WTC11 (cell line): ENCODE data around the gene SLC22A4.
A peak's percentile ranks its signal among the peaks of the same experiment; 100 is the strongest.

ENCODE experiments used
- CTCF ChIP-seq: fragments of 200-600 bp; IDR thresholded peaks from 2 replicates; pipeline ENCODE4 v1.8.0; 2022; ENCODE audit warnings: antibody characterized with exemption
- FOXP1 ChIP-seq: sonication (generic); formaldehyde crosslinking; IDR thresholded peaks from 2 replicates; pipeline ENCODE4 v1.8.0; 2022; ENCODE audit warnings: missing genetic modification reagents, mild to moderate bottlenecking, moderate library complexity, borderline replicate concordance
- MAX ChIP-seq: sonication (generic); formaldehyde crosslinking; IDR thresholded peaks from 2 replicates; pipeline ENCODE4 v1.8.0; 2022; ENCODE audit warnings: mild to moderate bottlenecking, missing genetic modification reagents
- MXD4 ChIP-seq: fragments of 250-450 bp; sonication (Bioruptor Pico); IDR thresholded peaks from 2 replicates; pipeline ENCODE4 v1.8.0; 2021; ENCODE audit warnings: mild to moderate bottlenecking, moderate library complexity, borderline replicate concordance
- MYBL2 ChIP-seq: sonication (generic); formaldehyde crosslinking; IDR thresholded peaks from 2 replicates; pipeline ENCODE4 v1.8.1; 2023; ENCODE audit warnings: mild to moderate bottlenecking, moderate library complexity, missing genetic modification reagents
- USF2 ChIP-seq: sonication (generic); formaldehyde crosslinking; IDR thresholded peaks from 2 replicates; pipeline ENCODE4 v1.8.1; 2023; ENCODE audit warnings: mild to moderate bottlenecking, missing genetic modification reagents, moderate library complexity
- ZBTB21 ChIP-seq: sonication (generic); formaldehyde crosslinking; IDR thresholded peaks from 2 replicates; pipeline ENCODE4 v1.8.1; 2023; ENCODE audit warnings: mild to moderate bottlenecking, missing genetic modification reagents, borderline replicate concordance
- ZNF416 ChIP-seq: fragments of 250-450 bp; sonication (Bioruptor Pico); IDR thresholded peaks from 2 replicates; pipeline ENCODE4 v1.9.0; 2021; ENCODE audit warnings: mild to moderate bottlenecking, inconsistent platforms
- TF ChIP-seq, protein P1 (sequence below): sonication (generic); formaldehyde crosslinking; IDR thresholded peaks from 2 replicates; pipeline ENCODE4 v1.8.1; 2022; ENCODE audit warnings: mild to moderate bottlenecking, moderate library complexity, missing genetic modification reagents
- TF ChIP-seq, protein P2 (sequence below): sonication (generic); formaldehyde crosslinking; IDR thresholded peaks from 2 replicates; pipeline ENCODE4 v1.8.1; 2022; ENCODE audit warnings: low read depth, missing genetic modification reagents, borderline replicate concordance

- TF ChIP-seq CTCF (no peak), USF2 (CRISPR knock-in tag) (no peak), MXD4 (CRISPR knock-in tag) (no peak), FOXP1 (CRISPR knock-in tag) (0 out of 2 replicates have a peak, but pooled peaks have one; percentile 35), MYBL2 (CRISPR knock-in tag) (no peak), MAX (no peak), ZNF416 (CRISPR knock-in tag) (no peak), ZBTB21 (CRISPR knock-in tag) (no peak)
- TF ChIP-seq, protein P1, sequence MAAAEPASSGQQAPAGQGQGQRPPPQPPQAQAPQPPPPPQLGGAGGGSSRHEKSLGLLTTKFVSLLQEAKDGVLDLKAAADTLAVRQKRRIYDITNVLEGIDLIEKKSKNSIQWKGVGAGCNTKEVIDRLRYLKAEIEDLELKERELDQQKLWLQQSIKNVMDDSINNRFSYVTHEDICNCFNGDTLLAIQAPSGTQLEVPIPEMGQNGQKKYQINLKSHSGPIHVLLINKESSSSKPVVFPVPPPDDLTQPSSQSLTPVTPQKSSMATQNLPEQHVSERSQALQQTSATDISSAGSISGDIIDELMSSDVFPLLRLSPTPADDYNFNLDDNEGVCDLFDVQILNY (CRISPR knock-in tag): no peak
- TF ChIP-seq, protein P2, sequence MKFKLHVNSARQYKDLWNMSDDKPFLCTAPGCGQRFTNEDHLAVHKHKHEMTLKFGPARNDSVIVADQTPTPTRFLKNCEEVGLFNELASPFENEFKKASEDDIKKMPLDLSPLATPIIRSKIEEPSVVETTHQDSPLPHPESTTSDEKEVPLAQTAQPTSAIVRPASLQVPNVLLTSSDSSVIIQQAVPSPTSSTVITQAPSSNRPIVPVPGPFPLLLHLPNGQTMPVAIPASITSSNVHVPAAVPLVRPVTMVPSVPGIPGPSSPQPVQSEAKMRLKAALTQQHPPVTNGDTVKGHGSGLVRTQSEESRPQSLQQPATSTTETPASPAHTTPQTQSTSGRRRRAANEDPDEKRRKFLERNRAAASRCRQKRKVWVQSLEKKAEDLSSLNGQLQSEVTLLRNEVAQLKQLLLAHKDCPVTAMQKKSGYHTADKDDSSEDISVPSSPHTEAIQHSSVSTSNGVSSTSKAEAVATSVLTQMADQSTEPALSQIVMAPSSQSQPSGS (CRISPR knock-in tag): no peak
Observed at GRCh38 chr5:132322266-132322665, 28.1 kb downstream of the SLC22A4 start.
